ENCODE measurements around the gene TWSG1. TPM values are rescaled to one million over a fixed set of nuclear protein-coding genes. Genes with fewer than 3 reads are reported as not detected.
A peak's percentile ranks its signal among the peaks of the same experiment; 100 is the strongest.
"Not testable (repeated sequence)": the region's sequence is repeated elsewhere in the genome, so short reads cannot be mapped to it uniquely, and the experiment has no call there.

TWSG1 gene
- total RNA-seq, 1 experiment from 2014 or later: 15.9 TPM

DNA sequence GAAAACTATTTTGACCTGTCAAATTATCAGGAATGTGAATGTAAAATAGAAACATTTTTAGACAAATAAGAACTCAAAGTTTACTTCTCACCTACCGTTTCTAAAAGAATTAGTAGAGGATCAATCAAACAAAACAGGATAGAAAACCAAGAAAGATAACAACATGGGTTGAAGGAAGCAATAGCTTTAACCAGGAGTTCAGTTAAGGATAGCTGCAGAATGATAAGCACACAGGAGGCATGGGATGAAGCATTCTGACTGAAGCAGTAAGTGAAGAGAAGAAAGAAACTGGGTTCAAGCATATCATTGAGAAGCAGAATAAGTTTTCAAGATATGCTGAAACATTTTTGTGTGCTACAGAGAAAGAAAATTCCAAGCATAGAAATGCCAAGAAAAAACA, 52.3 kb downstream of the TWSG1 start:
- no peak for DNase-seq (ENCODE audit: low spot score)

DNA sequence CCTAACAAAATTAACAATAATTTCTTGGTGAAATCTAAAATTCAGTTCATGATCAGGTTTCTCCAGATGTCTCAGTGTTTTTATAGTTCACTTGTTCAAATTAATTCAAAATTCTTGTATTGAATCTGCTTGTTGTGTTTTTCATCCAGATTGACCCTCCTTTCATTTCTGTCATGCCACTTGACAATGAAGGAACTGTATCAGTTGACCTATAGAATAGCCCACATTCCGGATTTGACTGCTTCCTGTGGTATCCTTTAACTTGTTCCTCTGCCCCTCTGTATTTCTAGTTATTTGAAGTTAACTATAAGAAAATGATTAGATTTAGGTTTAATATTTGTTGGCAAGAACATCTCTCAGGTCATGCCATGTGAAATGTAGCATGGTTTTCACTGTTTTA, 53.3 kb downstream of the TWSG1 start:
- no peak for DNase-seq (ENCODE audit: low spot score)

DNA sequence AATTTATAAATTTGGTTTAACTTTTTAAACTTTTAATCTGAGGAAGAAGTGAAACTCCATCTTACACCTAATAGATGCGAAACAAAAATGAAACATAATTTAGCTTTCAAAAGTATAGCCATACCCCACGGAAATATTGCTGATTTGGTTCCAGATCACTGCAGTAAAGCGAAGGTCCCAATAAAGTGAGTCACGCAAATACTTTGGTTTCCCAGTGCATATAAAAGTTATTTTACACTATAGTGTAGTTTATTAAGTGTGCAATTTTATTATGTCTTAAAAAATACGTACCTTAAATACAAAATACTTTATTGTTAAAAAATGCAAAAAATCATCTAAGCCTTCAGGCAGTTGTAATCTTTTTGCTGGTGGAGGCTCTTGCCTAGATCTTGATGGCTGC, 55.1 kb downstream of the TWSG1 start:
- no peak for DNase-seq (ENCODE audit: low spot score)

DNA sequence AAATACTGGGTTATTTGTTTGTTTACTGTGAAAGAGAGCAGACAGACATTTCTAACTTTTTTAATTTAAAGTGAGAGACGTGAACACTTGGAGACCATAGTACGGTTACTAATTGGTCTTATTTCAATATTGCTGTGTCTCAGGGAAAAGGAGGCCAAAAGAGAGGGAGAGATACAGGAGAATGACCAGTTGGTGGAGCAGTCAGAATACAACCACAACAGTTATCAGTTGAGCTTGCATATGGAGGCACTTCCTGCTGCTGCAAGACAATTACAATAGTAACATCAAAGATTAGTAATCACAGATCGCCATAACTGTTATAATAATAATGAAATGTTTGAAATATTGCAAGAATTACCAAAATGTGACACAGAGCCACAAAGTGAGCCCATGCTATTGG, 58.2 kb downstream of the TWSG1 start:
- DNase-seq (ENCODE audit: low spot score): peak; percentile 25

DNA sequence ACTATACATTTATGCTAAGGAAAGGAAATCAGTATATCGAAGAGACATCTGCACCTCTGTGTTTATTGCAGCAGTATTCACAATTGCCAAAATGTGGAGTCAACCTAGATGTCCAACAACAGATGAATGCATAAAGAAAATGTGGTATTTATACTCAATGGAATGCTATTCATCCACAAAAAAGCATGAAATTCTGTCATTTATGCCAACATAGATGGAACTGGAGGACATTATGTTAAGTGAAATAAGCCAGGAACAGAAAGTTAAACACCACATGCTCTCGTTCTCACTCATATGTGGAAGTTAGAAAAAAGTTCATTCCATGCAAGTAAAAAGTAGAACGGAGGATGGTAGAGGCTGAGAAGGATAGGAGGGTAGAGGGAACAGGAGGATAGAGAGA, 59.5 kb downstream of the TWSG1 start:
- DNase-seq (ENCODE audit: low spot score): no peak

DNA sequence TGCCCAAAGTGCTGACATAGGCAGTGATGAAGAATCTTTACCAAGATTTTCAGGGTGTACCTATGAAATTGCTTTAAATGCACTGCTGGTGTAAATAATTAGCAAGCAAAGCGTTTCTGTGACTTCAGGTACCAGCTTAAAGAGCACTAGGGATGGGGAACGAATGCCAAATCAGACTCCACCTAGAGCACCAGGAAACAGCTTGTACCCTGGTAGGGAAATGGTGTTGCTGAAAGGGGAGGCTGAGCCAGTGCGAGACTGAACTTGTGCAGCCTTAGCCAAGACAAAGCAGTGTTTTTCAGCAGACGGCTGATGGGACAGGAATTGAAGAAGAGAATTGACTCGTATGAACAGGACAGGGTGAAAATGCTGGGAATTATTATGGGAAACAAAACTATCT, 65.6 kb downstream of the TWSG1 start:
- no peak for DNase-seq (ENCODE audit: low spot score)

DNA sequence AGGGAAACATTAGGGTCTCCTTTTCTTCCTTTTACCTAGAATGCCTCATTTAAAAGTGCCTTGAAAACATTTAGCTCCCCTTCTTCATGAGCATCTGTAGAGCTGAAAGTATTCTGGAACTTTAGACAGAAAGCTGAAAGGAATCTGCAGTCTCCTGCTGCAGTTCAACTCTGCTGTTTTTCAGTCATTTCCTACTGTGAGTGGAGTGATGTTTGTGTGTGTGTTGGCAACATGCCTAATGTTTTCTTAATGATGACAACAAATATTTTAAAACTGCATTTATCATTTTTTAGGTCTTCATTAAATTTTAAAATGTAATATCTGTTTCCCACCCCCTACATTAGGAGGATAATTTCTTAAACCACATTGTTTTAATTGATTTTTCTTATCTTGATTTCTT, 66.6 kb downstream of the TWSG1 start:
- DNase-seq (ENCODE audit: low spot score): no peak

DNA sequence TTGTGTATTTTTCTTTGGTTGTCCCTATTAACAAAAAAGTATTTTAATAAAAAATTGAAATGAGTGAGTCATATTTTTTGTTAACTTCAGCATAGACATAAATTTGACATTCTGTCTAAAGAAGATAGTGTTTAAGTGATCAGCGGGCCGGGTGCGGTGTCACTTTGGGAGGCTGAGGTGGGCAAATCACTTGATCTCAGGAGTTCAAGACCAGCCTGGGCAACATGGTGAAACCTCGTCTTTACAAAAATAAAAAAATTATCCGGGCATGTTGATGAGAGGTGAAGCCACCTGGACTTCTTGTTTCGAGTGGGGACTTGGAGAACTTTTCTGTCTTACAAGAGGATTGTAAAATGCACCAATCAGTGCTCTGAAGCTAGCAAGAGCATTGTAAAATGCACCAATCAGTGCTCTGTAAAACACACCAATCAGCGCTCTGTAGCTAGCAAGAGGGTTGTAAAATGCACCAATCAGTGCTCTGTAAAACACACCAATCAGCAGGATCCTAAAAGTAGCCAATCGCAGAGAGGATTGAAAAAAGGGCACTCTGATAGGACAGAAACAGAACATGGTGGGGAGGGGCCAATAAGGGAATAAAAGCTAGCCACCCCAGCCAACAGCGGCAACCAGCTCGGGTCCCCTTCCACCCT, 67.9 kb downstream of the TWSG1 start:
- DNase-seq (ENCODE audit: low spot score): not testable (repeated sequence)

DNA sequence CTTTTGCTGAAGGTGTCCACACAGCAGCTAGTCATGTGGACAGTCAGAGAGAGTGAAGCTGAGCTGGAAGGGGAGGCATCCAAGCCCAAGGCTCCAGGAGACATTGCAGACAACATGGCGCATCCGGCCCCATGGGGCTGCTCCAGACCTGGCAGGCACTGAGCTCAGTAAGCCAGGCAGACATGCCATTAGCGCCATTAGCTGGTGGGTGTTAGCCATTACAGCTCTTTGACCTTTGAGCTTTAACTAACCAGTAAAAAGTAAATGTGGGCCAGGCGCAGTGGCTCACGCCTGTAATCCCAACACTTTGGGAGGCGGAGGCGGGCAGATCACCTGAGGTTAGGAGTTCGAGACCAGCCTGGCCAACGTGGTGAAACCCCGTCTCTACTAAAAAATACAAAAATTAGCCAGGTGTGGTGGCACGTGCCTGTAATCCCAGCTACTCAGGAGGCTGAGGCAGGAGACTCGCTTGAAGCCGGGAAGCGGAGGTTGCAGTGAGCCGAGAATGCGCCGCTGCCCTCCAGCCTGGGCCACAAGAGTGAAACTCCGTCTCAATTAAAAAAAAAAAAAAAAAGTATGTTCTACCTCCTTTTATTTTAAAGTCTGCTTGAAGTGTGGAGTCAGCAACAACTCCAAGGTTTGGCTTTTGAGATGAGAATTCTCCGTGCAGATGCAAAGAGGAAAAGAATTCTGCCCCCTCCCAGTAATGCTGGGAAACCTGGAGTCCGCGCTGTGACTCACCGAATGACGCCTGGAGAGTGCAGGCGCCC, 69.4 kb downstream of the TWSG1 start:
- no peak for DNase-seq (ENCODE audit: low spot score)

DNA sequence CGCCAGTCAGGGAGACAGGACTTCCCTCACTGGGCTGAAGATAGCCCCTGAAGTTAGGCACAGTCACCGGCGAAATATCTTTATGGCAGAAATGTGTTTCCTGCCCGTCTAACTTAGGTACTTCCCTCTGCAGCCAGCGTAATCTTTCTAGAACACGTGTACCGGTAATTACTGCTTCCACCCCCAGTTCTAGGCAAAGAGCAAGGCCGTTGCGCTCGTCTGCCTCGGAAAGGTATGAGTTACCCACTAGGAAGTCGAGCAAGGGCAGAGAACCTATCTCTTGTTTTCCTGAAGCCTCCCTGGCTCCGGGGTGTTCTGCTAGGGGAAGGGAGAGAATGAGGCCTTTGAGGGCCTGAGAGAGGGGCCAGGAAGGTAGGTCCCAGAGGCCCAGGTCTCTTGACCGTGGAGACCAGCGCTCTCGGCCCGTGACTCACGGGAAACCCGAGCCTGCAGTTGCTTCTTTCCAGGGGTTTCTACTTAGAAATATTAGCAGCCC, 70.0 kb downstream of the TWSG1 start:
- DNase-seq (ENCODE audit: low spot score): no peak

DNA sequence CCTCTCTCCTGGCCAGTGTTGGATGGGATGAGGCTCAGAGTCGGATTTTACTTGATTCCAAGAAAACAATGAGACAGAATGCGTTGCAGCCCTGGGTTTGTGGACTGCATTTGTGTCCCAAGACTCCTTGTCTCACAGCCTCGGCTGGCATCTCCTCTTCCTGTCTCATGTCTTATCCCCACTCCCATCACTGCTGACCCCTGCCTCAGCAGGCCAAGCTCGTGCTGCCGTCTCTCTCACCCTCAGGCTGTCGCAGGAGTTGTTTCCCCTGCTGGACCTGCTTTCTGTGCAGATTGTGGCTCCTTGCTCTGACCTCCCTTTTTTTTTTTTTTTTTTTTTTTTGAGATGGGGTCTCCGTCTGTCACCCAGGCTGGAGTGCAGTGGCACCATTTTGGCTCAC, 70.6 kb downstream of the TWSG1 start:
- DNase-seq (ENCODE audit: low spot score): no peak

DNA sequence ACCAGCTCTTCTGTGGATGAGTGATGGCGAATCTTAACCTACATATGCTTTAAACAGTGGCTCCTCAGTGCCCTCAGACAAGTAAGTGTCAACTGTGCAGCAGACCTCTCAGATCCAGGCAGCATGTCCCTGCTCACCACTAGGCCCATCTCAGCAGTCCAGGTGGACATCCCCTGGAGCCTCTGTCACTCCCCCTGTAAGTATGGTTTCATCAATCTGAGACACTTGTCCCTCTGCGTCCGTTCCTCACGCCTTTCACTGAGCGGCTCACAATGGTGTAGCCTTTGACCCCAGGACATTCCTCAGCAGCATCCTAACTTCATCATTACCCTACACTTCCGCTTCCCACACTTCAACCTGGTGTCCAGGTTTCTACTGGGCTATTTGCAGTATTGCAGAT, 71.4 kb downstream of the TWSG1 start:
- DNase-seq (ENCODE audit: low spot score): no peak

DNA sequence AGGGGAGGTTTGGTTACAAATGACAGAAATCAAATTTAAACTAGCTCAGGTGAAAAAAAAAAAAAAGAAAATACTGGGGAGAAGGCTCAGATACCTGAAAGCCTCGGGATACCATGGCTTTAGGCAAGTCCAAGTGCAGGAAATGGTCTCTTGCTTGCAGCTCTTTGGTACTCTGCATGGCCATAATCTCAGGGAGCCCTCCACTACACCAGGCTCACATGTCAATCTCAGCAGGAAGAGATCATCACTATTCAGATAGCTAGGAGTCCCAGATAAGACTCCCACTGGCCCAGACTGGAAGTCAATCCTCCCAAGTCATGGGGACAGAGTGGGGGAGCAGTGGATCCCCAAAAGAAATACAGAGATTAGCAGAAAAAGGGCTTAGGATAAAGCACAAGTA, 75.9 kb downstream of the TWSG1 start:
- no peak for DNase-seq (ENCODE audit: low spot score)

DNA sequence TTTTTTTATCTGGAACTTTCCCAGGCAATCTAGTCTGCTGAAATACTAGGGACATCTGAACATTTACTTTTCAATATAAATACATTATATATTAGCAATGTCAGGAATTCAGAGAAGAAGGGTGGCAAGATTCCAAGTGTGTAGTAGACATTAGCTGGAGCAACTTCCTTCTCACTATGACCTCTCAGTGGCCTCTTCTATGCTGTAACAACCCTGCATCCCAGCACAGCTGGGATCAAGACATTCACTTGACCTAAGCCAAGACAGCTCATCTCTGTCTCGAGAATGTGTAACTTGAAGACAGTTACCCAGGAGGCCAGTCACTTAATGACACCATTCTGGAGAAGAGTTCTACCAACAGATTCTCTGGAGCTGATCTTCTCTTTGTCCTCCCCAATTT, 79.0 kb downstream of the TWSG1 start:
- peak; percentile 45 for DNase-seq (ENCODE audit: low spot score)

DNA sequence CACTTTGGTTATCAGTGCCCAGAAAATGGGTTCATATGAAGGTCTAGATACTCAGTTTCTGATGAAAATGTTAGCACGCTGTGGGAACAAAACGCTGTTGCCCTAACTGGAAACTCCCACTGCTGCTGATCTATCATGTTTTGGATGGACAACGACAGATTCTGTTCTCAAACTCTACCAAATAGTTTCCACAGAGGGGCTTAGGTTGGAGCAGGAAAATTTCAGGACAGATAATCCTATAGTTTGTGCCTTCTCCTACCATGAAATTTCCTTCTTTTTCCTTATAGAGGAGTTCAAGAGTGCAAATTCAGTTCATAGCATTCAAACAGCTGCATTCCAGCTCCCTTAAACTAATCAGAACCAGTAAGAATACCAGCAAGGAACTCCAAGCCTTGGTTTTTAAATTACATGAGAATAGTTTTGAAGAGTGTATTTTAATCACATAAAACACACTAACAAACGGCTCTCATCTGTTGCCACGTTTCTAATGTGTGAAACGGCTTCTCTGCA, 82.0 kb downstream of the TWSG1 start:
- no peak for DNase-seq (ENCODE audit: low spot score)

DNA sequence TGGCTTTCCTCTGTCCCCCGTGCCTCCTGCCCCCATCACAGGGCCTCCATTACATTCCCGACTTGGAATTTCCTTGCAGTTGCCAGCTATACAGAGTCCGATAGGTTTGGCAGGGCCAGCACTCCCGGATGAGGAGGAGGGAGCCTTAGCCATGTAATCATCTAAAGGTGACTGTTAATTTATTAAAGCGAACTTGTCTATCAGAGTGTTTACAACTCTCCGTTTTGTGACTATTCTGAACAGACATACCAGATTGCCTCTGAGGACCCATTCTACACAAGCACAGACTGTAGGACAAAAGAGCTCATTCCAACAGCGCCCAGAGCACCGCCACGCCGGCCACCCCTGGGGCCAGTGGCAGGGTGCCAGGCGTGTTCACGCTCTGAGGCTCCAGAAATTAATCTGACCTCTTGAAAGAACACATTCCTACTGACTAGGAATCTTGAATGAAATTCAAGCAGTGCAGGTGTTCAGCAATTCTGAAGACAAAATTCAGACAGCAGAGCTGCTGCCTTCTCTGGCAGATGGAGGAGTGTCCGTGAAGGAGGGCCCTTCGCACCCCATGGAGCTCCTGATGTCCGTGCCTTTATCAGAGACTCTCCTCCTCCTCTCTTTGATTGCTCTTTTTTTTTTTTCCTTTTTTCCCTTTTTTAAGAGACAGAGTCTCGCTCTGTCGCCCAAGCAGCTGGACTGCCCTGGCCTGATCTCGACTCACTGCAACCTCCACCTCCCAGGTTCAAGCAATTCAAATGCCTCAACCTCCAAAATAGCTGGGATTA, 82.7 kb downstream of the TWSG1 start:
- no peak for DNase-seq (ENCODE audit: low spot score)

DNA sequence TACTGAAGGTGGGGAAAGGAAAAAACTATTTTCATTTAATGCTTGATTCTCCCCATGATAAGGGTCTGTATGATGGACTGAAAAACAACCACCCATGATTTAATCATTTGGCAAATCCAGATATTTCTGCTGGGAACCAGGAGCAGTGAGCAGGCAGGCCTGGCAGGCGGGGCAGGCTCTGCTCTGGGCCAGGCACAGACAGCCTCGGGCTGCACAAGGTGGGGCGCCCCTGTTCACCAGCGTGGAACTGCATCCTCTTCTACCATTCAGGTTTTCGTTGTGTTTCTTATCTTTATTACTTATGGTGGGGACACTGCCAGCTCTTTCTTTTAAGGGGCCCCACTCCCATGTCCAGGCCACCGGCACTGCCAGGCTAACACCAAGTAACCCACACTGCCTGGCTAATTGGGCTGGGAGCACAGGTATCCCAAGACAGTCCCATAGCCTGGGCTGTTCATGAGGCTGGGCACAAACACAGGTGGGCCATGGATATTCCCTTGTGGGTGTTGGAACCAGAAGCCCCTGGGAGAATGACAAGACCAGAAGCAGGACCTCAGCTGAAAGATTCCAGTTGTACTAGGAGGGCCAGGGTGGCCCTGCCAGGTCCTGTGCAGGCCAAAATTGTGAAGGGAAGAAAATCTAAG, 83.6 kb downstream of the TWSG1 start:
- no peak for DNase-seq (ENCODE audit: low spot score)

DNA sequence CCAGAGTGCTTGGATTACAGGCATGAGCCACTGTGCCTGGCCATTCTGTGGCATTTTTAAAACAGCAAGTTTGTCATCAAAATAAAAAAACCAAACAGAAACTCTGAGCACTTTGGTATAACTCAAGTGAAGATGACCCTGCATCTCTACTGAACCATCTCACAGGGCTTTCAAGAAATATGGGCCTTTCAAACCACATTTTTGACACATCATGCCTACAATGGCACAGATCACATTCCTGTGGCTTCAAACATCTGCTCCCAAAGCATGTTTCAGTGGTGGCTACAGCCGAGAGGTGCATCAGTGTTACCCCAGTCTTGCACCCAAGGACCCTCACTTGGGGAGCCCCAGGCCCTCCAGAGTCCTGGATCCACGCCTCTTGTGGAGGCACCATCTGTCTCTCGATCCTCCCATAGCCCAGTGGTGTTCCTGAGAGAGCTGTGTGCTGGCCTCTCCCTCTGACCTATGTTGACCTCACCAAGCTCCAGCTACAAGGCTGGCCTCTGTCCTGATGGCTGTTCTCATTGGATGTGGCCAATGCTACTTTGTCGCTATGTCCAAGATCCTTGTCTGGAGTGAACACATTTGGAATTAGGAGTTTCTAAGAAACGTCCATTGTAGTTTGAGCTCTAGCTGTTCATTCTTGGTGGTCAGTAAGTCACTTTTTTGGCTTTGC, 85.5 kb downstream of the TWSG1 start:
- DNase-seq (ENCODE audit: low spot score): no peak

DNA sequence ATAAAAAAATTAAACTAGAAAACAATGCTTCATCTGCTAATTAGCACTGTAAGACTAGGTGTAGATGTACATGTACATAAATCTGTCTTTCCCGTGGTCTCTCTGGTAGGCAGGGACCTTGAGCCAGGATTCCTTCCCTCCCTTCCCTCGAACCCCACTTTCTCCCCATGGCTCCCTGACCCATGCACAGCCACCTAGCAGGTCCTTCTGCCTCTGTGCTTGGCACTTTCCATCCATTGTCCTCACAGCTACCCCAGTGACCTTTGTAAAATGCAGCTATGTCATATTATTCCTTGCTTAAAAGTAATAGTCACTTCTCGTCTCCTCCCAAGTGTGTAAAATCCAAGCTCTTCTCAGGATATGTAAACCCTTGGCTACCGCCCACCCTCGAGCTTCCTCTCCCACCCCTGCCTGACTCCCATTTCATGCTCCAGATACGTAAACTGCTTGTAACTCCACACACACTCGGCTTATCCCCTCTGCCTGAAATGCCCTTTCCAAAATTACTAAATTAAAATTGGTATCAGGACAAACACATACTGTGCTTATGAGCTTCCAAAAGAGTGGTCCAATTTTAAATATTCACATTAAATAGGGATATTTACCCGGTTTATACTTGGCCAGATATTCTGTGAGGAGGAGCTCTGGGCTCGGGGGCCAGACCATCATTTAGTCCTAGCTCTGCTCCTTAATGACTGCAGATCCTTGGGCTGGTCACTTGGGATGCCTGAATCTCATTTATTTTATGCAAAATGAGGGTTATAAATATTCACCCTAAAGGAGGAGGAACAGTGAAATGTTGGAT, 86.7 kb downstream of the TWSG1 start:
- DNase-seq (ENCODE audit: low spot score): no peak

DNA sequence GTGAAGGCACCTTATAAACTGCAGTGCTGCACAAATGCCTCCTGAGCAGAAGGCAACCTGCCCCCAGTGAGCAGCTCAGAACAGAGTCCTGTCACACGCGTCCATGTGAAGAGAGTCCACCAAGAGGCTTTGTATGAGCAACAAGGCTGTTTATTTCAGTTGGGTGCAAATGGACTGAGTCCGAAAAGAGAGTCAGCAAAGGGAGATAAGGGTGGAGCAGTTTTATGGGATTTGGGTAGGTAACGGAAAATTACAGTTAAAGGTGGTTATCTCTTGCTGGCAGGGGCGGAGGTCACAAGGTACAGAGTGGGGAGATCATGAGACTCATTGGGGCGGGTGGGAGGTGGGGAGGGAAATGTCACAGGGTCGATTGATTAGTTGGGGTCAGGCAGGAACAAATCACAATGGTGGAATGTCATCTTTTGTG, 87.3 kb downstream of the TWSG1 start:
- no peak for DNase-seq (ENCODE audit: low spot score)

Measured in HT-29 (cell line).